ENCODE measurements around the gene EME2. TPM values are rescaled to one million over a fixed set of nuclear protein-coding genes. Genes with fewer than 3 reads are reported as not detected.

The EME2 gene
- total and polyA plus RNA-seq, 2 of the 13 experiments (the other 11 are each of a cell fraction or from before 2014, with no cell fraction given) = 4.4 to 7.6 TPM

- TF ChIP-seq HNRNPK (IDR thresholded peaks at IDR 0.05; ENCODE audit: low read depth, low read length, poor library complexity, severe bottlenecking) = peak; percentile 71
- no peak for TF ChIP-seq ZNF207 (IDR thresholded peaks at IDR 0.05; ENCODE audit: borderline replicate concordance)
- TF ChIP-seq ZNF574 (CRISPR knock-in tag; IDR thresholded peaks at IDR 0.05) = peak; percentile 95
- no peak for TF ChIP-seq EED (CRISPR knock-in tag; IDR thresholded peaks at IDR 0.05)
- no peak; the same call in 1 of the 2 replicates for TF ChIP-seq ZNF441 (CRISPR knock-in tag; IDR thresholded peaks at IDR 0.05; ENCODE audit: borderline replicate concordance)
- TF ChIP-seq EHMT2 (IDR thresholded peaks at IDR 0.05; ENCODE audit: borderline replicate concordance, low read depth, low read length) = no peak
- no peak for TF ChIP-seq ELF4 (CRISPR knock-in tag; IDR thresholded peaks at IDR 0.05; ENCODE audit: borderline replicate concordance)
- peak; percentile 75 for TF ChIP-seq SP2 (CRISPR knock-in tag; IDR thresholded peaks at IDR 0.05)
- no peak for TF ChIP-seq RBAK (CRISPR knock-in tag; IDR thresholded peaks at IDR 0.05)
- peak; percentile 82 for TF ChIP-seq ZNF431 (CRISPR knock-in tag; IDR thresholded peaks at IDR 0.05; ENCODE audit: borderline replicate concordance, low read depth)
- no peak; the same call in 1 of the 2 replicates for TF ChIP-seq NFE2L1 (CRISPR knock-in tag; IDR thresholded peaks at IDR 0.05; ENCODE audit: borderline replicate concordance)
- TF ChIP-seq SPEN (CRISPR knock-in tag; IDR thresholded peaks at IDR 0.05; ENCODE audit: low read depth) = peak; percentile 92
- TF ChIP-seq ZNF775 (CRISPR knock-in tag; IDR thresholded peaks at IDR 0.05; ENCODE audit: borderline replicate concordance) = no peak
- peak; percentile 87 for TF ChIP-seq SAP130 (CRISPR knock-in tag; IDR thresholded peaks at IDR 0.05; ENCODE audit: low read depth)
- no peak for TF ChIP-seq SRSF4 (IDR thresholded peaks at IDR 0.05; ENCODE audit: low read depth, low read length, poor library complexity, severe bottlenecking)
- TF ChIP-seq MATR3 (CRISPR knock-in tag; IDR thresholded peaks at IDR 0.05) = no peak
- TF ChIP-seq SMC3 (IDR thresholded peaks at IDR 0.05; ENCODE audit: low read length) = peak; percentile 19; the same call in 1 of the 2 replicates
- TF ChIP-seq ADNP (CRISPR knock-in tag; IDR thresholded peaks at IDR 0.05) = no peak
- TF ChIP-seq ZNF567 (CRISPR knock-in tag; IDR thresholded peaks at IDR 0.05; ENCODE audit: borderline replicate concordance) = no peak
- no peak for TF ChIP-seq DNMT3B (CRISPR knock-in tag; conservative IDR thresholded peaks at IDR 0.05)
- peak; percentile 5; the same call in 1 of the 2 replicates for TF ChIP-seq ZNF7 (CRISPR knock-in tag; IDR thresholded peaks at IDR 0.05)
- peak; percentile 90; the same call in 1 of the 2 replicates for TF ChIP-seq ZKSCAN8 (CRISPR knock-in tag; IDR thresholded peaks at IDR 0.05; ENCODE audit: borderline replicate concordance)
- TF ChIP-seq SOX5 (CRISPR knock-in tag; IDR thresholded peaks at IDR 0.05; ENCODE audit: borderline replicate concordance) = peak; percentile 17; the same call in 1 of the 2 replicates
- TF ChIP-seq PRDM4 (CRISPR knock-in tag; IDR thresholded peaks at IDR 0.05; ENCODE audit: borderline replicate concordance) = no peak
- TF ChIP-seq ZMYM3 (CRISPR knock-in tag; IDR thresholded peaks at IDR 0.05) = no peak; the same call in 1 of the 2 replicates
- no peak for TF ChIP-seq KAT2B (IDR thresholded peaks at IDR 0.05; ENCODE audit: borderline replicate concordance, low read depth, low read length)
- no peak for TF ChIP-seq SSRP1 (CRISPR knock-in tag; IDR thresholded peaks at IDR 0.05)
These were observed 495 bp downstream of the EME2 start, which contains the start of gene MRPS34 (continued) for GRCh38 chr16:1772908-1773702.

All from HepG2 (cell line).